Smooth muscle cell (in vitro differentiated cells): ENCODE data around the gene OR1I1. TPM values are rescaled to one million over a fixed set of nuclear protein-coding genes. Genes with fewer than 3 reads are reported as not detected.

ENCODE experiments used
- DNase-seq: peaks from one replicate; lab custom pipeline; 2025; ENCODE audit not compliant: unreplicated experiment; lab: John Stamatoyannopoulos, UW
- H2AFZ ChIP-seq: fragments of 200-600 bp; sonication (generic); 2 replicates; pipeline ENCODE4 v1.6.0; 2016; ENCODE audit warnings: antibody characterized with exemption, low read depth, mild to moderate bottlenecking
- H3F3A ChIP-seq: fragments of 200-600 bp; sonication (generic); 2 replicates; pipeline ENCODE4 v1.6.0; 2017; ENCODE audit warnings: antibody characterized with exemption, low read depth
- H3K27ac ChIP-seq: fragments of 200-600 bp; sonication (generic); 2 replicates; pipeline ENCODE4 v1.5.1; 2016; ENCODE audit warnings: low read depth, mild to moderate bottlenecking
- H3K27me3 ChIP-seq: fragments of 200-600 bp; sonication (generic); 2 replicates; pipeline ENCODE4 v1.6.1; 2016; ENCODE audit warnings: low read depth, mild to moderate bottlenecking
- H3K36me3 ChIP-seq: fragments of 200-600 bp; sonication (generic); 2 replicates; pipeline ENCODE4 v1.5.1; 2016; ENCODE audit warnings: low read depth
- H3K4me1 ChIP-seq: fragments of 200-600 bp; sonication (generic); 2 replicates; pipeline ENCODE4 v1.5.1; 2016; ENCODE audit warnings: low read depth
- H3K4me2 ChIP-seq: fragments of 200-600 bp; sonication (generic); 2 replicates; pipeline ENCODE4 v1.6.0; 2016; ENCODE audit warnings: mild to moderate bottlenecking
- H3K4me3 ChIP-seq: fragments of 200-600 bp; sonication (generic); 2 replicates; pipeline ENCODE4 v1.5.1; 2016; ENCODE audit warnings: mild to moderate bottlenecking
- H3K79me2 ChIP-seq: fragments of 200-600 bp; sonication (generic); 2 replicates; pipeline ENCODE4 v1.6.0; 2016; ENCODE audit warnings: low read depth, mild to moderate bottlenecking
- H3K9ac ChIP-seq: fragments of 200-600 bp; sonication (generic); 2 replicates; pipeline ENCODE4 v1.6.0; 2016; ENCODE audit warnings: low read depth
- H3K9me3 ChIP-seq: fragments of 200-600 bp; sonication (generic); replicated peaks from 2 replicates; pipeline ENCODE4 v1.5.1; 2016; ENCODE audit warnings: low read depth
- H4K20me1 ChIP-seq: fragments of 200-600 bp; sonication (generic); 2 replicates; pipeline ENCODE4 v1.6.0; 2016; ENCODE audit warnings: low read depth
- CTCF ChIP-seq: fragments of 200-600 bp; sonication (generic); IDR thresholded peaks from 2 replicates; pipeline ENCODE4 v1.5.1; 2017; ENCODE audit warnings: borderline replicate concordance, mild to moderate bottlenecking, antibody characterized with exemption; ENCODE audit not compliant: insufficient read depth, poor library complexity, severe bottlenecking
- WGBS: methylation state at CpG from one replicate; pipeline ENCODE4 v1.1.7; 2016; ENCODE audit warnings: low lambda C conversion rate; 5-methylcytosine and 5-hydroxymethylcytosine counted together
- polyA plus RNA-seq: library from polyadenylated mRNA; unstranded; fragments of >200 nt; fragmentation: Nextera tagmentation; extraction: Ambion mirVana; gene quantifications from 2 replicates; pipeline ENCODE4 v1.2.1, GENCODE V29; 2016
- total RNA-seq: library from RNA; depleted of rRNA; stranded (reverse); fragments of >200 nt; gene quantifications from 2 replicates; pipeline ENCODE4 v1.2.3, GENCODE V29; 2014

OR1I1 gene
- total and polyA plus RNA-seq, 2 experiments from 2014 or later, result not detected

- Histone ChIP-seq H2AFZ (no peak overlapping the region), H3K27me3 (no peaks in the 10 kb centered on the region), H3K27ac (no peak overlapping the region), H3K4me3 (no peak overlapping the region), H3F3A (peaks cover 10% of the 10 kb centered on the region), H3K9me3 (peaks cover 5% of the 10 kb centered on the region), H3K79me2 (no peaks in the 10 kb centered on the region), H3K9ac (no peak overlapping the region), H3K4me2 (no peak overlapping the region), H3K4me1 (peaks cover 5% of the 10 kb centered on the region), H3K36me3 (no peaks in the 10 kb centered on the region), H4K20me1 (no peaks in the 10 kb centered on the region)
- no peak for TF ChIP-seq CTCF
- WGBS, result 96% methylated on average over 25 of the region's 25 CpGs
- DNase-seq, result no peak
Observed at GRCh38 chr19:15141143-15141542, 59.1 kb downstream of the OR1I1 start.

- TF ChIP-seq CTCF, result no peak
- H4K20me1 ChIP-seq, result no peaks in the 10 kb centered on the region
- no peaks in the 10 kb centered on the region for H3K79me2 ChIP-seq
- H3K4me3 ChIP-seq, result no peak overlapping the region
- no peaks in the 10 kb centered on the region for H3K27me3 ChIP-seq
- DNase-seq, result no peak
- H3K27ac ChIP-seq, result no peak overlapping the region
- H3K9ac ChIP-seq, result no peak overlapping the region
- H3K4me1 ChIP-seq, result no peaks in the 10 kb centered on the region
- WGBS, result 86% methylated on average over 5 of the region's 5 CpGs
- H3K36me3 ChIP-seq, result no peaks in the 10 kb centered on the region
- H3K9me3 ChIP-seq, result peaks cover 5% of the 10 kb centered on the region
- H3F3A ChIP-seq, result peaks cover 4% of the 10 kb centered on the region
- no peak overlapping the region for H2AFZ ChIP-seq
- H3K4me2 ChIP-seq, result no peak overlapping the region
Observed at GRCh38 chr19:15142313-15142712, 60.3 kb downstream of the OR1I1 start.

Other genes starting within 250 kb of the OR1I1 start
- gene OR7A5, start 247.0 kb upstream of the OR1I1 start, total RNA-seq, result not detected in 2 replicates
- not detected in 2 replicates for gene OR7A5, start 247.0 kb upstream of the OR1I1 start, polyA plus RNA-seq
- not detected in 2 replicates for gene OR7C1, start 247.0 kb upstream of the OR1I1 start, total RNA-seq
- gene OR7C1, start 247.0 kb upstream of the OR1I1 start, polyA plus RNA-seq, result 0.11 TPM in 1 of 2 replicates, not detected in the other
- not detected in 2 replicates for gene OR7A10, start 233.3 kb upstream of the OR1I1 start, total RNA-seq
- not detected in 2 replicates for gene OR7A10, start 233.3 kb upstream of the OR1I1 start, polyA plus RNA-seq
- gene OR7A17, start 196.1 kb upstream of the OR1I1 start, total RNA-seq, result not detected in 2 replicates
- gene OR7A17, start 196.1 kb upstream of the OR1I1 start, polyA plus RNA-seq, result not detected in 2 replicates
- gene OR7C2, start 140.7 kb upstream of the OR1I1 start, total RNA-seq, result not detected in 2 replicates
- not detected in 2 replicates for gene OR7C2, start 140.7 kb upstream of the OR1I1 start, polyA plus RNA-seq
- 16.2 and 20.9 TPM in 2 replicates for gene SLC1A6, start 102.3 kb upstream of the OR1I1 start, total RNA-seq
- gene SLC1A6, start 102.3 kb upstream of the OR1I1 start, polyA plus RNA-seq, result 2.4 and 35.9 TPM in 2 replicates
- gene CASP14, start 32.7 kb upstream of the OR1I1 start, total RNA-seq, result not detected in 2 replicates
- not detected in 2 replicates for gene CASP14, start 32.7 kb upstream of the OR1I1 start, polyA plus RNA-seq
- 27.6 and 39.3 TPM in 2 replicates for gene SYDE1, start 25.2 kb downstream of the OR1I1 start, total RNA-seq
- 42.2 and 51.6 TPM in 2 replicates for gene SYDE1, start 25.2 kb downstream of the OR1I1 start, polyA plus RNA-seq
- gene NOTCH3, start 118.8 kb downstream of the OR1I1 start, total RNA-seq, result 56.6 and 72.0 TPM in 2 replicates
- 92.5 and 122 TPM in 2 replicates for gene NOTCH3, start 118.8 kb downstream of the OR1I1 start, polyA plus RNA-seq
- 3.6 and 4.0 TPM in 2 replicates for gene EPHX3, start 150.2 kb downstream of the OR1I1 start, total RNA-seq
- 3.1 and 10.3 TPM in 2 replicates for gene EPHX3, start 150.2 kb downstream of the OR1I1 start, polyA plus RNA-seq